Smooth muscle cell (in vitro differentiated cells): ENCODE results near the gene IDI1. TPM values are rescaled to one million over a fixed set of nuclear protein-coding genes. Genes with fewer than 3 reads are reported as not detected.

Source experiments
- DNase-seq: peaks from one replicate; lab custom pipeline; 2025; ENCODE audit not compliant: unreplicated experiment; lab: John Stamatoyannopoulos, UW
- H2AFZ ChIP-seq: fragments of 200-600 bp; sonication (generic); 2 replicates; pipeline ENCODE4 v1.6.0; 2016; ENCODE audit warnings: antibody characterized with exemption, low read depth, mild to moderate bottlenecking
- H3F3A ChIP-seq: fragments of 200-600 bp; sonication (generic); 2 replicates; pipeline ENCODE4 v1.6.0; 2017; ENCODE audit warnings: antibody characterized with exemption, low read depth
- H3K27ac ChIP-seq: fragments of 200-600 bp; sonication (generic); 2 replicates; pipeline ENCODE4 v1.5.1; 2016; ENCODE audit warnings: low read depth, mild to moderate bottlenecking
- H3K27me3 ChIP-seq: fragments of 200-600 bp; sonication (generic); 2 replicates; pipeline ENCODE4 v1.6.1; 2016; ENCODE audit warnings: low read depth, mild to moderate bottlenecking
- H3K36me3 ChIP-seq: fragments of 200-600 bp; sonication (generic); 2 replicates; pipeline ENCODE4 v1.5.1; 2016; ENCODE audit warnings: low read depth
- H3K4me1 ChIP-seq: fragments of 200-600 bp; sonication (generic); 2 replicates; pipeline ENCODE4 v1.5.1; 2016; ENCODE audit warnings: low read depth
- H3K4me2 ChIP-seq: fragments of 200-600 bp; sonication (generic); 2 replicates; pipeline ENCODE4 v1.6.0; 2016; ENCODE audit warnings: mild to moderate bottlenecking
- H3K4me3 ChIP-seq: fragments of 200-600 bp; sonication (generic); 2 replicates; pipeline ENCODE4 v1.5.1; 2016; ENCODE audit warnings: mild to moderate bottlenecking
- H3K79me2 ChIP-seq: fragments of 200-600 bp; sonication (generic); 2 replicates; pipeline ENCODE4 v1.6.0; 2016; ENCODE audit warnings: low read depth, mild to moderate bottlenecking
- H3K9ac ChIP-seq: fragments of 200-600 bp; sonication (generic); 2 replicates; pipeline ENCODE4 v1.6.0; 2016; ENCODE audit warnings: low read depth
- H3K9me3 ChIP-seq: fragments of 200-600 bp; sonication (generic); replicated peaks from 2 replicates; pipeline ENCODE4 v1.5.1; 2016; ENCODE audit warnings: low read depth
- H4K20me1 ChIP-seq: fragments of 200-600 bp; sonication (generic); 2 replicates; pipeline ENCODE4 v1.6.0; 2016; ENCODE audit warnings: low read depth
- CTCF ChIP-seq: fragments of 200-600 bp; sonication (generic); IDR thresholded peaks from 2 replicates; pipeline ENCODE4 v1.5.1; 2017; ENCODE audit warnings: borderline replicate concordance, mild to moderate bottlenecking, antibody characterized with exemption; ENCODE audit not compliant: insufficient read depth, poor library complexity, severe bottlenecking
- WGBS: methylation state at CpG from one replicate; pipeline ENCODE4 v1.1.7; 2016; ENCODE audit warnings: low lambda C conversion rate; 5-methylcytosine and 5-hydroxymethylcytosine counted together
- polyA plus RNA-seq: library from polyadenylated mRNA; unstranded; fragments of >200 nt; fragmentation: Nextera tagmentation; extraction: Ambion mirVana; gene quantifications from 2 replicates; pipeline ENCODE4 v1.2.1, GENCODE V29; 2016
- total RNA-seq: library from RNA; depleted of rRNA; stranded (reverse); fragments of >200 nt; gene quantifications from 2 replicates; pipeline ENCODE4 v1.2.3, GENCODE V29; 2014

Gene IDI1
- total and polyA plus RNA-seq, 2 experiments from 2014 or later, result 142 to 165 TPM

GRCh38 chr10:1037098-1037497 lies 11.8 kb downstream of the IDI1 start:
- peaks cover 39% of the 10 kb centered on the region for H4K20me1 ChIP-seq
- no peaks in the 10 kb centered on the region for H3K9me3 ChIP-seq
- DNase-seq, result no peak
- H3K4me3 ChIP-seq, result no peak overlapping the region
- H3K79me2 ChIP-seq, result no peaks in the 10 kb centered on the region
- H2AFZ ChIP-seq, result no peak overlapping the region
- TF ChIP-seq CTCF, result no peak
- H3K27me3 ChIP-seq, result no peaks in the 10 kb centered on the region
- no peaks in the 10 kb centered on the region for H3K4me1 ChIP-seq
- peaks cover 22% of the 10 kb centered on the region for H3F3A ChIP-seq
- no peak overlapping the region for H3K4me2 ChIP-seq
- no peak overlapping the region for H3K9ac ChIP-seq
- peak overlapping the region; percentile 64 for H3K27ac ChIP-seq
- peaks cover 13% of the 10 kb centered on the region for H3K36me3 ChIP-seq
- 69% methylated on average over 11 of the region's 11 CpGs for WGBS

DNA sequence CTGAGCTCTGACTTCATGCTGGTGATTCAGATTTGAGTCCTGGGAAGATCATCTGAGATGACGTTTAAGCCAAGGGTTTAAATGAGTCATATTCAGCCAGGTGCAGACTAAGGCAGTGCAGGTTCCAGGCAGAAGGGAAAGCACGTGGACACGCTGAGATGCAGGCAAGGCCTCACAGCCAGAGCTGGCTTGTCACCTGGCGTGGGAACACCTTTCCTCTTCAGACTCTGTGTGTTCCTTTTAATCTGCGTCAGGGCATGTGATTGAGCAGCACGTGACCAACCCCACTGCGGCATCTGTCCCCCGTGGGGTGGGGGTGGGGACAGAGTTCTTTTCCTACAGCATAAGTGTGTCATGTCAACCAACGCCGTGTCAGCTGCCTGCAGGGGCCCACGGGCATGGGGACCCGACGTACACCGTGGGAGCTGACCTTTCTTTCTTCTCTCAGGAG lies 12.6 kb downstream of the IDI1 start:
- TF ChIP-seq CTCF, result no peak
- no peaks in the 10 kb centered on the region for H3K79me2 ChIP-seq
- H4K20me1 ChIP-seq, result peaks cover 32% of the 10 kb centered on the region
- no peak overlapping the region for H3K4me3 ChIP-seq
- no peak overlapping the region for H3K4me2 ChIP-seq
- H3K9me3 ChIP-seq, result no peaks in the 10 kb centered on the region
- H3K27me3 ChIP-seq, result no peaks in the 10 kb centered on the region
- WGBS, result 77% methylated on average over 14 of the region's 14 CpGs
- peak overlapping the region; percentile 64 for H3K27ac ChIP-seq
- H3K9ac ChIP-seq, result no peak overlapping the region
- peaks cover 9% of the 10 kb centered on the region for H3K36me3 ChIP-seq
- H3F3A ChIP-seq, result peaks cover 15% of the 10 kb centered on the region
- H2AFZ ChIP-seq, result no peak overlapping the region
- DNase-seq, result no peak
- H3K4me1 ChIP-seq, result no peaks in the 10 kb centered on the region

GRCh38 chr10:1035201-1035600 lies 13.7 kb downstream of the IDI1 start:
- Histone ChIP-seq H3K4me3 (no peak overlapping the region), H3K36me3 (no peaks in the 10 kb centered on the region), H3K4me1 (no peaks in the 10 kb centered on the region), H2AFZ (no peak overlapping the region), H3K79me2 (no peaks in the 10 kb centered on the region), H3F3A (peaks cover 9% of the 10 kb centered on the region), H3K4me2 (no peak overlapping the region), H3K27me3 (no peaks in the 10 kb centered on the region), H3K27ac (peak overlapping the region; percentile 64), H4K20me1 (peaks cover 20% of the 10 kb centered on the region), H3K9me3 (no peaks in the 10 kb centered on the region), H3K9ac (no peak overlapping the region)
- 82% methylated on average over 6 of the region's 6 CpGs for WGBS
- TF ChIP-seq CTCF, result no peak
- DNase-seq, result no peak

- no peaks in the 10 kb centered on the region for H3K79me2 ChIP-seq
- DNase-seq, result no peak
- H2AFZ ChIP-seq, result no peak overlapping the region
- no peak overlapping the region for H3K9ac ChIP-seq
- WGBS, result 63% methylated on average over 3 of the region's 3 CpGs
- no peaks in the 10 kb centered on the region for H3K9me3 ChIP-seq
- no peaks in the 10 kb centered on the region for H3K4me1 ChIP-seq
- no peaks in the 10 kb centered on the region for H3K36me3 ChIP-seq
- peaks cover 9% of the 10 kb centered on the region for H3F3A ChIP-seq
- no peak overlapping the region for H3K4me3 ChIP-seq
- H4K20me1 ChIP-seq, result peaks cover 16% of the 10 kb centered on the region
- no peak overlapping the region for H3K4me2 ChIP-seq
- no peak for TF ChIP-seq CTCF
- no peaks in the 10 kb centered on the region for H3K27me3 ChIP-seq
- H3K27ac ChIP-seq, result no peak overlapping the region
Measured at GRCh38 chr10:1034758-1035157, 14.2 kb downstream of the IDI1 start.
